HTR-8/SVneo (cell line): ENCODE measurements around the gene VSTM2L.

Experiments used
- DNase-seq: peaks from one replicate; pipeline ENCODE4 v3.0.0; 2011; ENCODE audit warnings: low spot score, mixed read lengths; ENCODE audit not compliant: insufficient read length
- FAIRE-seq: peaks from 2 replicates; lab custom pipeline; 2011; peaks lifted over from hg19 to GRCh38; lab: Jason Lieb, UNC

Gene VSTM2L

GRCh38 chr20:37877832-37878772 lies 24.8 kb upstream of the VSTM2L start:
- no peak for DNase-seq
- FAIRE-seq = peak; percentile 42

GRCh38 chr20:37878835-37879599 lies 23.9 kb upstream of the VSTM2L start:
- FAIRE-seq = no peak

GRCh38 chr20:37879843-37880242 lies 23.1 kb upstream of the VSTM2L start:
- DNase-seq (no peak), FAIRE-seq (peak; percentile 48)

More at GRCh38 chr20:37878835-37879599, 23.9 kb upstream of the VSTM2L start:
- DNase-seq = no peak

- DNase-seq (no peak), FAIRE-seq (peak; percentile 83)
Measured at GRCh38 chr20:37880726-37881591, 22.0 kb upstream of the VSTM2L start.

- DNase-seq = no peak
- FAIRE-seq = peak; percentile 23
Measured at GRCh38 chr20:37881601-37882343, 21.2 kb upstream of the VSTM2L start.

- FAIRE-seq = peak; percentile 26
- no peak for DNase-seq
Measured at GRCh38 chr20:37882961-37883712, 19.8 kb upstream of the VSTM2L start.

GRCh38 chr20:37885042-37885441 lies 17.9 kb upstream of the VSTM2L start:
- no peak for FAIRE-seq
- no peak for DNase-seq

- FAIRE-seq (no peak), DNase-seq (no peak)
Measured at GRCh38 chr20:37885593-37886503, 17.1 kb upstream of the VSTM2L start.

- DNase-seq = no peak
- FAIRE-seq = peak; percentile 13
Measured at GRCh38 chr20:37886851-37887297, 16.1 kb upstream of the VSTM2L start.

GRCh38 chr20:37888641-37889040 lies 14.3 kb upstream of the VSTM2L start:
- FAIRE-seq = no peak
- no peak for DNase-seq

GRCh38 chr20:37890108-37890507 lies 12.8 kb upstream of the VSTM2L start:
- FAIRE-seq (peak; percentile 28), DNase-seq (no peak)

GRCh38 chr20:37890643-37891042 lies 12.3 kb upstream of the VSTM2L start:
- FAIRE-seq (no peak), DNase-seq (no peak)

- FAIRE-seq = peak; percentile 78
Measured at GRCh38 chr20:37892001-37892400, 10.9 kb upstream of the VSTM2L start.

GRCh38 chr20:37893566-37894241 lies 9.2 kb upstream of the VSTM2L start:
- DNase-seq = no peak
- no peak for FAIRE-seq

More at GRCh38 chr20:37892001-37892400, 10.9 kb upstream of the VSTM2L start:
- no peak for DNase-seq

GRCh38 chr20:37894454-37894853 lies 8.5 kb upstream of the VSTM2L start:
- DNase-seq (no peak), FAIRE-seq (peak; percentile 69)

- FAIRE-seq (no peak), DNase-seq (no peak)
Measured at GRCh38 chr20:37895166-37895565, 7.8 kb upstream of the VSTM2L start.

- FAIRE-seq = peak; percentile 16
- DNase-seq = no peak
Measured at GRCh38 chr20:37896932-37897548, 5.9 kb upstream of the VSTM2L start.
